IMR-90 (cell line): ENCODE results near the gene POC1B. TPM values are rescaled to one million over a fixed set of nuclear protein-coding genes. Genes with fewer than 3 reads are reported as not detected.

Source experiments
- ATAC-seq: fragments of 200-7000 bp; cut with Tn5 transposase; 2 replicates; pipeline ENCODE4 v1.9.1; 2020; ENCODE audit warnings: low read depth, mild to moderate bottlenecking, moderate library complexity
- BruUV-seq: library from RNA; stranded (reverse); fragments of 400-500 nt; replicated peaks from 2 replicates; lab custom pipeline; 2021; lab: Mats Ljungman, UMichigan
- CTCF ChIA-PET: fragments of 300-600 bp; formaldehyde crosslinking; extraction: SDS; loops from one replicate; lab custom pipeline; 2021; ENCODE audit warnings: antibody characterized with exemption; lab: Yijun Ruan, JAX
- POLR2A ChIA-PET: fragments of 300-600 bp; sonication (Branson Sonifier 250); formaldehyde crosslinking; loops from one replicate; lab custom pipeline; 2022; ENCODE audit warnings: antibody characterized with exemption; ENCODE audit not compliant: unreplicated experiment; lab: Charles Lee
- DNase-seq: peaks from one replicate; pipeline ENCODE4 v3.0.0; 2013
- H2AFZ ChIP-seq: replicated peaks from 2 replicates; pipeline ENCODE3; 2013; ENCODE audit warnings: low read length, mild to moderate bottlenecking; ENCODE audit not compliant: poor library complexity
- H2AK5ac ChIP-seq: 2 replicates; pipeline ENCODE4 v1.6.1; 2013; ENCODE audit warnings: low read depth, low read length, inconsistent platforms
- H2AK9ac ChIP-seq: replicated peaks from 2 replicates; pipeline ENCODE3; 2013; ENCODE audit warnings: mild to moderate bottlenecking, low read depth, low read length, moderate library complexity; ENCODE audit not compliant: poor library complexity
- H2BK120ac ChIP-seq: 2 replicates; pipeline ENCODE4 v1.6.1; 2013; ENCODE audit warnings: low read depth, low read length, inconsistent platforms
- H2BK15ac ChIP-seq: 3 replicates; pipeline ENCODE4 v1.6.1; 2013; ENCODE audit warnings: low read depth, low read length, inconsistent platforms
- H2BK20ac ChIP-seq: 2 replicates; pipeline ENCODE4 v1.6.1; 2013; ENCODE audit warnings: low read depth, mild to moderate bottlenecking, inconsistent platforms, low read length, moderate library complexity
- H2BK5ac ChIP-seq: 2 replicates; pipeline ENCODE4 v1.6.1; 2013; ENCODE audit warnings: mild to moderate bottlenecking, low read depth, low read length, inconsistent platforms; ENCODE audit not compliant: poor library complexity, severe bottlenecking
- H3K14ac ChIP-seq: replicated peaks from 2 replicates; pipeline ENCODE4 v1.6.1; 2013; ENCODE audit warnings: low read depth, low read length, inconsistent platforms
- H3K18ac ChIP-seq: 2 replicates; pipeline ENCODE4 v1.6.1; 2013; ENCODE audit warnings: low read depth, low read length, control low read depth
- H3K23ac ChIP-seq: 2 replicates; pipeline ENCODE4 v1.6.1; 2013; ENCODE audit warnings: low read depth, low read length, inconsistent platforms
- H3K27ac ChIP-seq: 2 replicates; pipeline ENCODE4 v1.5.1; 2013; ENCODE audit warnings: mild to moderate bottlenecking, control low read depth, low read length; ENCODE audit not compliant: insufficient read depth
- H3K27me3 ChIP-seq: 2 replicates; pipeline ENCODE4 v1.6.1; 2013; ENCODE audit warnings: low read length; ENCODE audit not compliant: control insufficient read depth, insufficient read depth
- H3K36me3 ChIP-seq: 2 replicates; pipeline ENCODE4 v1.6.1; 2013; ENCODE audit warnings: low read length, mixed read lengths; ENCODE audit not compliant: control insufficient read depth, insufficient read depth
- H3K4ac ChIP-seq: 2 replicates; pipeline ENCODE4 v1.6.1; 2013; ENCODE audit warnings: low read depth, low read length, inconsistent platforms
- H3K4me1 ChIP-seq: 2 replicates; pipeline ENCODE4 v1.6.1; 2013; ENCODE audit warnings: low read length, mixed read lengths; ENCODE audit not compliant: control insufficient read depth, insufficient read depth
- H3K4me2 ChIP-seq: 2 replicates; pipeline ENCODE4 v1.6.1; 2013; ENCODE audit warnings: low read depth, mild to moderate bottlenecking, control low read depth, low read length, moderate library complexity
- H3K4me3 ChIP-seq: 2 replicates; pipeline ENCODE4 v1.5.1; 2013; ENCODE audit warnings: low read depth, mild to moderate bottlenecking, control low read depth, low read length, moderate library complexity; ENCODE audit not compliant: insufficient read depth
- H3K56ac ChIP-seq: 2 replicates; pipeline ENCODE4 v1.6.1; 2013; ENCODE audit warnings: low read length, inconsistent platforms; ENCODE audit not compliant: insufficient read depth; ENCODE audit errors: extremely low read depth
- H3K79me1 ChIP-seq, 2 experiments: 2 replicates each; pipeline ENCODE4 v1.6.1; 2013; ENCODE audit warnings: low read length in 2 of 2, inconsistent platforms in 1 of 2, low read depth in 1 of 2
- H3K9ac ChIP-seq: 2 replicates; pipeline ENCODE4 v1.6.1; 2013; ENCODE audit warnings: low read depth, low read length, control low read depth
- H3K9me1 ChIP-seq: 2 replicates; pipeline ENCODE4 v1.6.1; 2013; ENCODE audit warnings: low read length, inconsistent platforms; ENCODE audit not compliant: insufficient read depth
- H3K9me3 ChIP-seq: 2 replicates; pipeline ENCODE4 v1.6.1; 2013; ENCODE audit warnings: low read length; ENCODE audit not compliant: control insufficient read depth, insufficient read depth
- H4K20me1 ChIP-seq: 2 replicates; pipeline ENCODE4 v1.6.1; 2013; ENCODE audit warnings: low read length, inconsistent platforms; ENCODE audit not compliant: insufficient read depth
- H4K5ac ChIP-seq: 2 replicates; pipeline ENCODE4 v1.6.1; 2013; ENCODE audit warnings: mild to moderate bottlenecking, low read depth, low read length, control low read depth
- H4K8ac ChIP-seq, 2 experiments: 2 replicates each; pipeline ENCODE4 v1.6.1; 2013; ENCODE audit warnings: low read depth in 2 of 2, low read length in 2 of 2, control low read depth in 1 of 2, inconsistent platforms in 1 of 2
- H4K91ac ChIP-seq: 2 replicates; pipeline ENCODE4 v1.6.1; 2013; ENCODE audit warnings: low read depth, low read length, inconsistent platforms; ENCODE audit not compliant: insufficient read depth
- BHLHE40 ChIP-seq: fragments of 150-350 bp; IDR thresholded peaks from 2 replicates; pipeline ENCODE4 v1.6.1; 2016; ENCODE audit warnings: mild to moderate bottlenecking, low read depth, low read length
- CEBPB ChIP-seq: IDR thresholded peaks from 2 replicates; pipeline ENCODE4 v1.6.1; 2012; ENCODE audit warnings: low read depth, low read length, improper control_type of control experiment
- CHD1 ChIP-seq: IDR thresholded peaks from 2 replicates; pipeline ENCODE4 v1.6.1; 2012; ENCODE audit warnings: low read depth, low read length, improper control_type of control experiment
- FOS ChIP-seq: fragments of 150-350 bp; IDR thresholded peaks from 2 replicates; pipeline ENCODE4 v1.6.1; 2016; ENCODE audit warnings: low read depth, low read length
- MAFK ChIP-seq: IDR thresholded peaks from 2 replicates; pipeline ENCODE4 v1.6.1; 2012; ENCODE audit warnings: low read depth, low read length, improper control_type of control experiment
- MXI1 ChIP-seq: IDR thresholded peaks from 2 replicates; pipeline ENCODE4 v1.6.1; 2012; ENCODE audit warnings: low read depth, mild to moderate bottlenecking, low read length, moderate library complexity, borderline replicate concordance
- NFE2L2 ChIP-seq: fragments of 150-350 bp; IDR thresholded peaks from 2 replicates; pipeline ENCODE4 v1.6.1; 2016; ENCODE audit warnings: low read depth, mild to moderate bottlenecking, low read length
- POLR2A ChIP-seq: IDR thresholded peaks from 2 replicates; pipeline ENCODE4 v1.6.1; 2012; ENCODE audit warnings: mild to moderate bottlenecking, low read depth, low read length
- RAD21 ChIP-seq: IDR thresholded peaks from 2 replicates; pipeline ENCODE4 v1.6.1; 2012; ENCODE audit warnings: low read length, improper control_type of control experiment
- RCOR1 ChIP-seq: IDR thresholded peaks from 2 replicates; pipeline ENCODE4 v1.6.1; 2012; ENCODE audit warnings: mild to moderate bottlenecking, low read length, improper control_type of control experiment; ENCODE audit not compliant: insufficient replicate concordance
- RFX5 ChIP-seq: IDR thresholded peaks from 2 replicates; pipeline ENCODE4 v1.8.0; 2012; ENCODE audit warnings: low read depth, mild to moderate bottlenecking, low read length, moderate library complexity
- SMC3 ChIP-seq: fragments of 150-350 bp; IDR thresholded peaks from 2 replicates; pipeline ENCODE4 v1.6.1; 2016; ENCODE audit warnings: low read depth, mild to moderate bottlenecking, antibody characterized with exemption, low read length, moderate library complexity
- USF2 ChIP-seq: fragments of 150-350 bp; IDR thresholded peaks from 2 replicates; pipeline ENCODE4 v1.6.1; 2017; ENCODE audit warnings: mild to moderate bottlenecking, antibody characterized with exemption, low read length, low read depth
- WGBS, 2 experiments: methylation state at CpG; one replicate each; pipeline versions ENCODE4 v1.1.5 to v1.1.7; 2013; ENCODE audit warnings: missing lambda C conversion rate in 2 of 2; ENCODE audit not compliant: insufficient read length in 1 of 2; ENCODE audit errors: extremely low coverage in 2 of 2; 5-methylcytosine and 5-hydroxymethylcytosine counted together
- dilution Hi-C: fragments of 300-500 bp; cut with HindIII; formaldehyde crosslinking; loops from one replicate; pipeline ENCODE4 v1.14.3; 2018; ENCODE audit warnings: low sequenced_read_pairs; ENCODE audit not compliant: unreplicated experiment
- in situ Hi-C: fragments of 300-500 bp; cut with MboI; formaldehyde crosslinking; loops from 3 replicates; pipeline ENCODE4 v1.14.3; 2019; ENCODE audit warnings: low sequenced_read_pairs, inconsistent platforms, mixed read lengths
- intact Hi-C: fragments of 100-400 bp; cut with micrococcal nuclease; formaldehyde crosslinking; loops from 2 replicates; pipeline ENCODE4 v1.10.0; 2022
- polyA plus RNA-seq, 3 experiments: library from polyadenylated mRNA; depleted of rRNA; stranded (reverse); fragments of >200 nt; gene quantifications; 2 replicates each; pipeline ENCODE4 v1.2.3, GENCODE V29; 2012; ENCODE audit warnings: low replicate concordance in 1 of 3
- total RNA-seq: library from RNA; depleted of rRNA; stranded (reverse); fragments of >200 nt; gene quantifications from 2 replicates; pipeline ENCODE4 v1.2.3, GENCODE V29; 2012
- TF ChIP-seq, protein P1 (sequence below): conservative IDR thresholded peaks from 2 replicates; pipeline ENCODE4 v1.5.1; 2012; ENCODE audit warnings: mild to moderate bottlenecking, low read depth, low read length, improper control_type of control experiment
- TF ChIP-seq, protein P2 (sequence below): fragments of 150-350 bp; IDR thresholded peaks from 2 replicates; pipeline ENCODE4 v1.6.1; 2016; ENCODE audit warnings: low read depth, mild to moderate bottlenecking, low read length, moderate library complexity, borderline replicate concordance

The POC1B gene
- total and polyA plus RNA-seq, 2 of the 4 experiments (the other 2 are of a cell fraction), result 5.0 to 10.4 TPM

- Histone ChIP-seq H3K4me1 (peaks cover 5% of the 10 kb centered on the region), H4K8ac (no peak overlapping the region), H3K4me3 (no peak overlapping the region), H3K4ac (no peak overlapping the region), H3K9me1 (no peaks in the 10 kb centered on the region), H3K9me3 (no peaks in the 10 kb centered on the region), H2BK120ac (no peak overlapping the region), H4K20me1 (no peaks in the 10 kb centered on the region), H2AK9ac (no peak overlapping the region), H3K18ac (no peak overlapping the region), H2BK15ac (no peak overlapping the region), H3K36me3 (no peaks in the 10 kb centered on the region), H2AFZ (no peak overlapping the region), H4K5ac (no peak overlapping the region), H3K27me3 (no peaks in the 10 kb centered on the region), H3K9ac (no peak overlapping the region), H3K27ac (no peak overlapping the region), H2BK20ac (no peak overlapping the region), H3K23ac (no peak overlapping the region), H2AK5ac (no peak overlapping the region), H3K56ac (no peak overlapping the region), H3K14ac (no peak overlapping the region), H3K4me2 (no peak overlapping the region), H4K91ac (no peak overlapping the region), H3K79me1 (no peaks in the 10 kb centered on the region), H2BK5ac (no peak overlapping the region)
- intact Hi-C loops, result no loop called here
- CTCF ChIA-PET, result no interaction called here
- dilution Hi-C loops, result no loop called here
- in situ Hi-C loops, result no loop called here
- no CpG with 5 or more reads among the region's 5 CpGs for WGBS, 2 experiments
- TF ChIP-seq, protein P1, sequence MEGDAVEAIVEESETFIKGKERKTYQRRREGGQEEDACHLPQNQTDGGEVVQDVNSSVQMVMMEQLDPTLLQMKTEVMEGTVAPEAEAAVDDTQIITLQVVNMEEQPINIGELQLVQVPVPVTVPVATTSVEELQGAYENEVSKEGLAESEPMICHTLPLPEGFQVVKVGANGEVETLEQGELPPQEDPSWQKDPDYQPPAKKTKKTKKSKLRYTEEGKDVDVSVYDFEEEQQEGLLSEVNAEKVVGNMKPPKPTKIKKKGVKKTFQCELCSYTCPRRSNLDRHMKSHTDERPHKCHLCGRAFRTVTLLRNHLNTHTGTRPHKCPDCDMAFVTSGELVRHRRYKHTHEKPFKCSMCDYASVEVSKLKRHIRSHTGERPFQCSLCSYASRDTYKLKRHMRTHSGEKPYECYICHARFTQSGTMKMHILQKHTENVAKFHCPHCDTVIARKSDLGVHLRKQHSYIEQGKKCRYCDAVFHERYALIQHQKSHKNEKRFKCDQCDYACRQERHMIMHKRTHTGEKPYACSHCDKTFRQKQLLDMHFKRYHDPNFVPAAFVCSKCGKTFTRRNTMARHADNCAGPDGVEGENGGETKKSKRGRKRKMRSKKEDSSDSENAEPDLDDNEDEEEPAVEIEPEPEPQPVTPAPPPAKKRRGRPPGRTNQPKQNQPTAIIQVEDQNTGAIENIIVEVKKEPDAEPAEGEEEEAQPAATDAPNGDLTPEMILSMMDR, result no peak
- TF ChIP-seq NFE2L2 (no peak), POLR2A (no peak), MXI1 (no peak), BHLHE40 (no peak), MAFK (no peak), SMC3 (no peak), RFX5 (no peak), CEBPB (no peak), FOS (no peak), CHD1 (no peak), RCOR1 (no peak), RAD21 (no peak), USF2 (no peak)
- TF ChIP-seq, protein P2, sequence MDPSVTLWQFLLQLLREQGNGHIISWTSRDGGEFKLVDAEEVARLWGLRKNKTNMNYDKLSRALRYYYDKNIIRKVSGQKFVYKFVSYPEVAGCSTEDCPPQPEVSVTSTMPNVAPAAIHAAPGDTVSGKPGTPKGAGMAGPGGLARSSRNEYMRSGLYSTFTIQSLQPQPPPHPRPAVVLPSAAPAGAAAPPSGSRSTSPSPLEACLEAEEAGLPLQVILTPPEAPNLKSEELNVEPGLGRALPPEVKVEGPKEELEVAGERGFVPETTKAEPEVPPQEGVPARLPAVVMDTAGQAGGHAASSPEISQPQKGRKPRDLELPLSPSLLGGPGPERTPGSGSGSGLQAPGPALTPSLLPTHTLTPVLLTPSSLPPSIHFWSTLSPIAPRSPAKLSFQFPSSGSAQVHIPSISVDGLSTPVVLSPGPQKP, result no peak
- no peak for ATAC-seq
- no TSS peak for BruUV-seq
- DNase-seq, result no peak
- POLR2A ChIA-PET, result no interaction called here
These were observed 42.6 kb upstream of the POC1B start for GRCh38 chr12:89568484-89568883.
